HG02970 (cell line): ENCODE measurements around the gene CDH20.

ENCODE experiments used
- ATAC-seq: cut with Tn5 transposase; IDR thresholded peaks from one replicate; pipeline ENCODE4 v1.9.1; 2021; ENCODE audit warnings: mild to moderate bottlenecking, moderate library complexity, moderate number of reproducible peaks; ENCODE audit not compliant: unreplicated experiment, low FRiP score

The CDH20 gene

GRCh38 chr18:61569176-61569892, 236.1 kb downstream of the CDH20 start:
- ATAC-seq, result no peak

GRCh38 chr18:61570070-61570469, 236.8 kb downstream of the CDH20 start:
- ATAC-seq, result no peak

DNA sequence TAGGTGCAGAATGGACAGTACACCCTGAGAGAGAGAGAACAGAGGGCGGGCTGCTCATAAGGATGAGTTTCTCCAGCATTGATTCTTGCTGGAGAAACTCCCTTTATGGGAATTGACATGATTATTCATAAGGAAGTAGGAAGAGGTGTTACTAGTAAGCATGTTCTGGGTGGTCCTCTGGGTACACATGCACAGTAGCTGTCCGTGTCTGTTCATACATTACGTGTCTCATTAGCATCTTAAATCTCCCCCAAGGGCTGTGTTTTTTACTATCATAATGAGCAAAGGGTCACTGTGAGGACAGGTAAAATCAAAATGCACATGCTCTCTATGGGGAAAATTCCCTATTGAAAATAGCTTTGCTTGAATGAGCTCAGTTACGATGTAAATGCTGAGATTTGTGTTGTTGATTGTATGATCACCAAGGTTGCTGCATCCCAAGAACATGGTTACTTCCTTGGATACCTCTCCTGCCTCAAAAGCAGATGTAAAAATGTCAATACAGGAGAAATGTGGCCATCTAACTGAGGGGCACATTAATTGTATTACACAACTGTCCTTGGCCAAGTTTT, 238.9 kb downstream of the CDH20 start:
- ATAC-seq, result no peak

- ATAC-seq, result no peak
These were observed 239.6 kb downstream of the CDH20 start for GRCh38 chr18:61572871-61573270.

- ATAC-seq, result no peak
These were observed 241.4 kb downstream of the CDH20 start for GRCh38 chr18:61574665-61575064.

DNA sequence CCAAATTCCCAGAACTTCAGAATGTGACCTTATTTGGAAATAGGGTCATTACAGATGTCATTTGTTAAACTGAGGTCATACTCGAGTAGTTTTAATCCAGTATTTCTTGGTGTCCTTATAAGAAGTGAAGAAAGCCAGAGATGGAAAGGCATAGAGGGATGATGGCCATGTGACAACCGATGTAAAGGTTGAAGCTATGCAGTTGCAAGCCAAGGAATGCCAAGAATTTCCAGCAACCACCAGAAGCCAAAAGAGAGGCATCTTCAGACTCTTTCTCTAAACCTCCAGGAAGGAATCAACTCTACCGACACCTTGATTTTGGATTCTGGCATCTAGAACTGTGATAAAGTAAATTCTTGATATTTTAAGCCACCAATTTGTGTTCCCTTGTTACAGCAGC, 242.2 kb downstream of the CDH20 start:
- ATAC-seq, result no peak

DNA sequence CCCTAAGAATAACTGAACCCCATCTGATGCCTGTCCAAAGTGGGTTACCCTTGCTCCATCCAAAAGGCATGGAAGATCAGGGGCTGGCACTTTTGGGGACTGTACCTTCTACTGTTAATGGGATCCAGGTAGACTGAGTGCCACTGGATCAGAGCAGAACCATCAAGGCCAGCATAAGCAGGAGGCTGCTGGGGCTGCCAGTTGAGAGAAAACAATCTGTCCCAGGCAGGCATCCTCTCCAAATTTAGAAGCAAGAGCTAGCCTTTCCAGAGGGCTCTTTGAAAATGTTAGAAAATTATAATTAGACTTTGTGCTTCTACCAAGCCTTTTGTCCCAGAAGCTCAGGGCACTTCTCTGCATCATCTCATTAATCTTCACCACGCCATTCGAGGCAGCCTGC, 245.6 kb downstream of the CDH20 start:
- no peak for ATAC-seq

GRCh38 chr18:61579581-61579980, 246.4 kb downstream of the CDH20 start:
- ATAC-seq, result no peak

GRCh38 chr18:61580046-61580445, 246.8 kb downstream of the CDH20 start:
- ATAC-seq, result no peak

GRCh38 chr18:61581578-61582201, 248.5 kb downstream of the CDH20 start:
- ATAC-seq, result peak; percentile 95

GRCh38 chr18:61582202-61582710, 249.0 kb downstream of the CDH20 start:
- ATAC-seq, result no peak

DNA sequence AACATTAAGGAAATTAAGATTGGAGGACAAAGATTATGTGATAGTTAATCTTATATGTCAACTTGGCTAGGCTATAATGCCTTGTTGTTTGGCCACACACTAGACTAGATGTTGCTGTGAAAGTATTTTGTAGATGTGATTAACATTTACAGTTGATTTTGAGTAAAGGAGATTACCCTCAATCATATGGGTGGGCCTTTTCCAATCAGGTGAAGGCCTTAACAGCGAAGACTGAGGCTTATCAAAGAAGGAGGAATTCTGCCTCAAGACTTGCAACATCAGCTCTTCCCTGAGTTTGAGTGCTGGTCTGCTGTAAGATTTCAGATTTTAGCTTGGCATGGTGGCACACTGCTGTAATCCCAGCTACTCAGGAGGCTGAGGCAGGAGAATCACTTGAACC, 250.3 kb downstream of the CDH20 start:
- ATAC-seq, result no peak

- no peak for ATAC-seq
These were observed 254.6 kb downstream of the CDH20 start for GRCh38 chr18:61587865-61588264.

DNA sequence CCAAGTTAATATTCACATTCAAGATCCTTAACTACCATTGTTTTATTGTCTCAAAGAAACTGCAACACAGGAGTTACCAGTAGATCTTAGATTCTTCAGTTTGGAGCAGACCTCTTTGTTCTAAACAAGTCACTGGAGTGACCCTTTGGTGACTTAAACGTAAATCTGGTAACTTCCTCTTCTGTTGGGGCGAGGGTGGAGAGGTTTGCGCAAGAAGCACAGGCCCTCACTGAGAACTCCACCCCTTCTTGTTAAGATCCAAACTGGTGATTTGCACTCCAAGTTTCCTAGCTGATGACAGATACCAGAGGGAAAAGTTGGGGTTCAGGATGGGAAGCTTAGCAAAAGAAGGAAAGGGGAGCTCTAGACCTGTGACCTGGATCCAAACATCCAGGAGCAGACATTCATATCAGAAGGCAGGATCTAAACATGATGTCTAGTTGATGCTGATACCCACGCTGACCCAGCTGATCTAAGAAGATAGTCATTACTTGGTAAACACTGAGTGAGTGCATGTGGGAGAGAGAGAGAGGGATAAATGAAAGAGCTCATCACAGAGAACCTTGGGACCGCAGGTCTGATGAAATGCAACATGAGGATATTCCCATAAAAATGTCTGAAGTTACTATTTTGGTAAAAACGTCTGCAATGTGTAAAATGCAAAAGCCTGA, 256.0 kb downstream of the CDH20 start:
- no peak for ATAC-seq

- no peak for ATAC-seq
These were observed 256.5 kb downstream of the CDH20 start for GRCh38 chr18:61589724-61590065.

DNA sequence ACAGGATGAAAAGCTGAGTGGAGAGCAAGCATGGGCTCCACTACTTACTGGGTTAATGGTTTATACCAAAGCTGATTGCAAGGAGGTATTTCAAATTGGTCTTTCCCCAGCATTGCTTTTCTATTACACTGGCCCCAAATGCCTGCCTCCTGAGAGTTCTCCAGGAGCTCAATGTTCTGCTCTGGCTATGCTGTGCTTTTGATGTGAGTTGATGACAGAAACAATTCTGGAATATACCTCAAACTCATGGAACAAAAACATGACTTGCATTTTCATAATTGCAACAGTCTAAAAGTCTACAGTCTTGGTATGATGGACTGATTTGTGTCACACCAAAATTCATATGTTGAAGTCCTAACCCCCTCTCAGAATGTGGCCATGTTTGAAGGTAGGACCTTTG, 258.0 kb downstream of the CDH20 start:
- no peak for ATAC-seq

DNA sequence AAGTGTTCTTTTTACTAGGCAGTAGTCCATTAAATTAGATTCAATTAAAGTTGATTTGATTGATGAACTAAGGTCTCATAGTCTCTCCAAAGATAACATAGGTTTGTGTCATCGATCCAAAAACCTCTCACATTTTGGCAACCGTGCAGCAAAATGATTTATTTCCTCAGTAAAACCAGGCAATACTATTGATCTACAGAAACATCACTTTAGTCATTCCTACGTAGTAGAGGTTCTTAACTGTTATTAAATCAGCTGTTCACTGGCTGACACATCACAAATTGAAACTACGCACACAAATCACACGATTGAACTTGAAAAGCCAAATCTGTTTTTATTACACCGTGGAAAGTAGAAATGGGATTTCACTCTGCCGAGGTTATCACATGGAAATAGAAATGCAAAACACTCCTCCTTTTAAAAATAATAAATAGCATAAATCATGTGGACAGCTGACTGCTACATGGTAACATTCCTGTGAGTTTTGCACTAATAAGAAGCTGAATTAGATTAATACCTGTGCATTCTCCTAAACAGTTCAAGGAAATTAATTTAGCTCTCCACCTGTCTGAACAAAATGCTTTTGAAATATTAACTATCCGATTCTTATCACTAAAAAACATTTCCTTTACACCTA, 262.5 kb downstream of the CDH20 start:
- ATAC-seq, result no peak

DNA sequence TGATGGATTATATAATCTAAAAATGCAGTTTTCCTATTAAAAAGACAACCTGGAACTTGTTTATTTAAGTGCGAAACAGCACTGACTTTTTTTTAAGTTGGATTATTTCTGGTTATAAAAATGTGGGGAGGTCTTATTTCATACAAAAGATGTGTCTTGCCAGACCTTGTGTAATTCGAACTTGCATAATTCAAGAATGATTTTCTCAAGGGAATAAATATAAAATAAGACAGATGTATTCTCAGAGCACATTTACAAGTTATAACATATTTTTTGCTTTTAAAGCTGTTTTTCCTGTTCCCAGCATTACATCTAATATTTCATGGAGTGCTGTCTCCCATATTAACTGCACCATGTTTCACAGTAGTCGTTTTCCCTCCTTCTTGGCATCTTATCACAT, 263.1 kb downstream of the CDH20 start:
- ATAC-seq, result no peak

DNA sequence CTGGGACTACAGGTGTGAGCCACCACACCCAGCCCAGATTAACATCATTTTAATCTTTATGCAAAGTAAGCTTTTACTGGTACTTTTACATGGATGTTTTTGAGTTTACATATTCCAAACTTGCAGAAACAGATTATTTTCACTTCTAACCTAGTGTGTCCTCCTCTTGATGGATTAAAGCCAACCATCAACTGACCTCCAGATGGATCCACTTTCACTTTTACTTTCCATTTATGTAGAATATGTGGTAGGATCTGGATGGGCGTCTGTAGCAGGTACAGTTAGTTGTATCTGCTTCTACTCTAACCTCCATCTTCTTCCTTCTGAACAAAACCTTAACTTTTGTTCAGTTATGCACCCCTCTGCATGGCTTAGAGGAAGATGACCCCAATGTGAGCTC, 264.1 kb downstream of the CDH20 start:
- ATAC-seq, result no peak

GRCh38 chr18:61600422-61600821, 267.2 kb downstream of the CDH20 start:
- ATAC-seq, result no peak

GRCh38 chr18:61602836-61603235, 269.6 kb downstream of the CDH20 start:
- no peak for ATAC-seq
